Measurements from ENCODE around the gene NR3C1.

GRCh38 chr5:143251946-143252345 lies 151.5 kb downstream of the NR3C1 start:
- no peak for TF ChIP-seq CTCF (IDR thresholded peaks at IDR 0.05; ENCODE audit: poor library complexity)
- no peak for TF ChIP-seq EZH2phosphoT487 (IDR thresholded peaks at IDR 0.05; ENCODE audit: low read depth, severe bottlenecking, unreplicated experiment)
- no peak for TF ChIP-seq EZH2 (IDR thresholded peaks at IDR 0.05; ENCODE audit: borderline replicate concordance)
